Trophoblast cell (in vitro differentiated cells and primary cell): Measurements from ENCODE around the gene RPIA.

Experiments used
- DNase-seq, 2 donors: peaks; one replicate each; pipeline ENCODE4 v3.0.0-alpha.2; 2016
- H2AFZ ChIP-seq: 2 replicates; pipeline ENCODE4 v1.6.1; 2013; ENCODE audit warnings: low read length, moderate library complexity, mild to moderate bottlenecking; ENCODE audit not compliant: insufficient read depth, poor library complexity
- H2AK5ac ChIP-seq: 2 replicates; pipeline ENCODE4 v1.6.1; 2013; ENCODE audit warnings: mild to moderate bottlenecking, low read length
- H2BK120ac ChIP-seq: 2 replicates; pipeline ENCODE4 v1.6.1; 2013; ENCODE audit warnings: low read length, mild to moderate bottlenecking, moderate library complexity; ENCODE audit not compliant: insufficient read depth, poor library complexity
- H2BK12ac ChIP-seq: 2 replicates; pipeline ENCODE4 v1.6.1; 2013; ENCODE audit warnings: mild to moderate bottlenecking, low read length, moderate library complexity
- H2BK5ac ChIP-seq: 2 replicates; pipeline ENCODE4 v1.6.1; 2013; ENCODE audit warnings: low read length, low read depth, moderate library complexity, mild to moderate bottlenecking; ENCODE audit not compliant: poor library complexity
- H3K14ac ChIP-seq: 2 replicates; pipeline ENCODE4 v1.6.1; 2013; ENCODE audit warnings: mild to moderate bottlenecking, low read length
- H3K18ac ChIP-seq: 2 replicates; pipeline ENCODE4 v1.6.1; 2013; ENCODE audit warnings: mild to moderate bottlenecking, low read length
- H3K23ac ChIP-seq: 2 replicates; pipeline ENCODE4 v1.6.1; 2013; ENCODE audit warnings: low read length
- H3K27ac ChIP-seq: 2 replicates; pipeline ENCODE4 v1.5.1; 2013; ENCODE audit warnings: low read depth, mild to moderate bottlenecking, inconsistent platforms, low read length, moderate library complexity
- H3K27me3 ChIP-seq: 2 replicates; pipeline ENCODE4 v1.6.1; 2013; ENCODE audit warnings: inconsistent platforms, mild to moderate bottlenecking, low read length, moderate library complexity; ENCODE audit not compliant: insufficient read depth
- H3K36me3 ChIP-seq, 2 experiments: 1 replicate in 1 of 2; 2 replicates in 1 of 2; pipeline ENCODE4 v1.6.1; 2013; ENCODE audit warnings: low read length in 2 of 2, mild to moderate bottlenecking in 2 of 2, moderate library complexity in 1 of 2; ENCODE audit not compliant: insufficient read depth in 2 of 2, control insufficient read depth in 1 of 2
- H3K4ac ChIP-seq: 2 replicates; pipeline ENCODE4 v1.6.1; 2013; ENCODE audit warnings: low read depth, mild to moderate bottlenecking, low read length, moderate library complexity
- H3K4me1 ChIP-seq, 2 experiments: 1 replicate in 1 of 2; 2 replicates in 1 of 2; pipeline ENCODE4 v1.6.1; 2013; ENCODE audit warnings: low read length in 2 of 2, mild to moderate bottlenecking in 2 of 2, moderate library complexity in 1 of 2; ENCODE audit not compliant: insufficient read depth in 2 of 2, control insufficient read depth in 1 of 2
- H3K4me2 ChIP-seq: 2 replicates; pipeline ENCODE4 v1.6.1; 2013; ENCODE audit warnings: inconsistent platforms, mild to moderate bottlenecking, low read length, moderate library complexity
- H3K4me3 ChIP-seq: 2 replicates; pipeline ENCODE4 v1.5.1; 2013; ENCODE audit warnings: mild to moderate bottlenecking, low read depth, low read length, inconsistent platforms
- H3K79me1 ChIP-seq: one replicate; pipeline ENCODE4 v1.6.1; 2013; ENCODE audit warnings: low read length
- H3K79me2 ChIP-seq: 2 replicates; pipeline ENCODE4 v1.6.1; 2013; ENCODE audit warnings: low read length, mild to moderate bottlenecking; ENCODE audit not compliant: control insufficient read depth, insufficient read depth, poor library complexity
- H3K9ac ChIP-seq: 2 replicates; pipeline ENCODE4 v1.6.1; 2013; ENCODE audit warnings: mild to moderate bottlenecking, low read length
- H3K9me3 ChIP-seq: 2 replicates; pipeline ENCODE4 v1.6.1; 2013; ENCODE audit warnings: low read depth, mild to moderate bottlenecking, control low read depth, inconsistent platforms, low read length; ENCODE audit not compliant: insufficient read depth
- H4K12ac ChIP-seq: 2 replicates; pipeline ENCODE4 v1.6.1; 2013; ENCODE audit warnings: low read depth, mild to moderate bottlenecking, low read length, moderate library complexity
- H4K8ac ChIP-seq: 2 replicates; pipeline ENCODE4 v1.6.1; 2013; ENCODE audit warnings: low read depth, mild to moderate bottlenecking, low read length, moderate library complexity
- H4K91ac ChIP-seq: one replicate; pipeline ENCODE4 v1.6.1; 2013; ENCODE audit warnings: low read depth, mild to moderate bottlenecking, low read length, moderate library complexity
- WGBS: extraction: QIAGEN DNeasy Blood & Tissue Kit; methylation state at CpG from one replicate; pipeline ENCODE4 v1.1.7; 2013; ENCODE audit warnings: missing lambda C conversion rate; ENCODE audit not compliant: insufficient read length, insufficient coverage; ENCODE audit errors: extremely low coverage; 5-methylcytosine and 5-hydroxymethylcytosine counted together

RPIA gene

GRCh38 chr2:88667219-88667618 is 24.3 kb upstream of the RPIA start:
- DNase-seq, result no peak
- no peaks in the 10 kb centered on the region for H3K79me1 ChIP-seq
- no peaks in the 10 kb centered on the region for H3K27me3 ChIP-seq
- no peak overlapping the region for H4K91ac ChIP-seq
- no peak overlapping the region for H2BK12ac ChIP-seq
- H3K27ac ChIP-seq, result no peak overlapping the region
- H3K36me3 ChIP-seq, result no peaks in the 10 kb centered on the region
- no peak overlapping the region for H3K4ac ChIP-seq
- no peaks in the 10 kb centered on the region for H3K79me2 ChIP-seq
- H3K9ac ChIP-seq, result no peak overlapping the region
- H2AK5ac ChIP-seq, result no peak overlapping the region
- no peak overlapping the region for H3K4me2 ChIP-seq
- H4K8ac ChIP-seq, result no peak overlapping the region
- peaks cover 4 to 5% of the 10 kb centered on the region in 2 experiments for H3K4me1 ChIP-seq
- no peak overlapping the region for H3K14ac ChIP-seq
- no peak overlapping the region for H3K4me3 ChIP-seq
- H2BK120ac ChIP-seq, result no peak overlapping the region
- no peak overlapping the region for H2BK5ac ChIP-seq
- no peak overlapping the region for H3K23ac ChIP-seq
- H3K18ac ChIP-seq, result no peak overlapping the region
- no CpG with 5 or more reads among the region's 2 CpGs for WGBS
- H4K12ac ChIP-seq, result no peak overlapping the region
- H2AFZ ChIP-seq, result no peak overlapping the region
- H3K9me3 ChIP-seq, result no peaks in the 10 kb centered on the region

- H4K91ac ChIP-seq, result no peak overlapping the region
Observed at GRCh38 chr2:88668862-88669261, 22.6 kb upstream of the RPIA start.

GRCh38 chr2:88669482-88670214 is 21.8 kb upstream of the RPIA start:
- Histone ChIP-seq H3K4me2 (no peak overlapping the region), H3K4me3 (no peak overlapping the region), H3K9me3 (no peaks in the 10 kb centered on the region), H2AK5ac (no peak overlapping the region), H3K79me2 (no peaks in the 10 kb centered on the region), H3K4ac (no peak overlapping the region), H3K27me3 (no peaks in the 10 kb centered on the region), H3K18ac (no peak overlapping the region), H3K27ac (no peak overlapping the region), H4K12ac (no peak overlapping the region), H4K8ac (no peak overlapping the region), H2AFZ (no peak overlapping the region), H2BK120ac (no peak overlapping the region), H2BK12ac (no peak overlapping the region), H3K36me3 (no peaks in the 10 kb centered on the region), H3K4me1 (peaks cover 4 to 5% of the 10 kb centered on the region in 2 experiments), H3K23ac (no peak overlapping the region), H3K79me1 (no peaks in the 10 kb centered on the region), H4K91ac (no peak overlapping the region), H3K14ac (no peak overlapping the region), H2BK5ac (no peak overlapping the region), H3K9ac (no peak overlapping the region)
- DNase-seq, result peak; percentile 35 to 74
- no CpG with 5 or more reads among the region's 6 CpGs for WGBS

More at GRCh38 chr2:88668862-88669261, 22.6 kb upstream of the RPIA start:
- H3K14ac ChIP-seq, result no peak overlapping the region
- no peak overlapping the region for H3K9ac ChIP-seq
- no peak overlapping the region for H2BK120ac ChIP-seq
- H4K12ac ChIP-seq, result no peak overlapping the region
- H3K79me2 ChIP-seq, result no peaks in the 10 kb centered on the region
- no peak overlapping the region for H3K4ac ChIP-seq
- H3K4me1 ChIP-seq, result peaks cover 4 to 5% of the 10 kb centered on the region in 2 experiments
- no peak overlapping the region for H2AFZ ChIP-seq
- no peaks in the 10 kb centered on the region for H3K9me3 ChIP-seq
- H3K4me2 ChIP-seq, result no peak overlapping the region
- H2BK5ac ChIP-seq, result no peak overlapping the region
- H3K4me3 ChIP-seq, result no peak overlapping the region
- H3K79me1 ChIP-seq, result no peaks in the 10 kb centered on the region
- H3K18ac ChIP-seq, result no peak overlapping the region
- no peak overlapping the region for H2AK5ac ChIP-seq
- DNase-seq, result no peak
- no peak overlapping the region for H3K27ac ChIP-seq
- no peak overlapping the region for H2BK12ac ChIP-seq
- no peak overlapping the region for H4K8ac ChIP-seq
- WGBS, result no CpG with 5 or more reads among the region's 2 CpGs
- H3K27me3 ChIP-seq, result no peaks in the 10 kb centered on the region
- H3K36me3 ChIP-seq, result no peaks in the 10 kb centered on the region
- no peak overlapping the region for H3K23ac ChIP-seq

- H3K36me3 ChIP-seq, result no peaks in the 10 kb centered on the region
- no peaks in the 10 kb centered on the region for H3K79me2 ChIP-seq
- no peaks in the 10 kb centered on the region for H3K27me3 ChIP-seq
- H3K4me3 ChIP-seq, result no peak overlapping the region
- DNase-seq, result peak; percentile 48 to 91
- H2BK120ac ChIP-seq, result no peak overlapping the region
- no peak overlapping the region for H3K18ac ChIP-seq
- H4K8ac ChIP-seq, result no peak overlapping the region
- H3K9me3 ChIP-seq, result no peaks in the 10 kb centered on the region
- no peak overlapping the region for H4K12ac ChIP-seq
- no peaks in the 10 kb centered on the region for H3K79me1 ChIP-seq
- H3K4me1 ChIP-seq, result no peaks in the 10 kb centered on the region
- no CpG with 5 or more reads among the region's 11 CpGs for WGBS
- H3K4ac ChIP-seq, result no peak overlapping the region
- H3K27ac ChIP-seq, result no peak overlapping the region
- peak overlapping the region; percentile 17 for H3K23ac ChIP-seq
- H2AK5ac ChIP-seq, result no peak overlapping the region
- no peak overlapping the region for H2AFZ ChIP-seq
- H3K14ac ChIP-seq, result no peak overlapping the region
- H3K4me2 ChIP-seq, result no peak overlapping the region
- no peak overlapping the region for H2BK12ac ChIP-seq
- no peak overlapping the region for H3K9ac ChIP-seq
- no peak overlapping the region for H4K91ac ChIP-seq
- no peak overlapping the region for H2BK5ac ChIP-seq
Observed at GRCh38 chr2:88671786-88672427, 19.6 kb upstream of the RPIA start.
